GM21786 (cell line): ENCODE results near the gene SLC2A13.

Source experiments
- ATAC-seq: cut with Tn5 transposase; IDR thresholded peaks from one replicate; pipeline ENCODE4 v1.9.1; 2021; ENCODE audit not compliant: unreplicated experiment

Gene SLC2A13

DNA sequence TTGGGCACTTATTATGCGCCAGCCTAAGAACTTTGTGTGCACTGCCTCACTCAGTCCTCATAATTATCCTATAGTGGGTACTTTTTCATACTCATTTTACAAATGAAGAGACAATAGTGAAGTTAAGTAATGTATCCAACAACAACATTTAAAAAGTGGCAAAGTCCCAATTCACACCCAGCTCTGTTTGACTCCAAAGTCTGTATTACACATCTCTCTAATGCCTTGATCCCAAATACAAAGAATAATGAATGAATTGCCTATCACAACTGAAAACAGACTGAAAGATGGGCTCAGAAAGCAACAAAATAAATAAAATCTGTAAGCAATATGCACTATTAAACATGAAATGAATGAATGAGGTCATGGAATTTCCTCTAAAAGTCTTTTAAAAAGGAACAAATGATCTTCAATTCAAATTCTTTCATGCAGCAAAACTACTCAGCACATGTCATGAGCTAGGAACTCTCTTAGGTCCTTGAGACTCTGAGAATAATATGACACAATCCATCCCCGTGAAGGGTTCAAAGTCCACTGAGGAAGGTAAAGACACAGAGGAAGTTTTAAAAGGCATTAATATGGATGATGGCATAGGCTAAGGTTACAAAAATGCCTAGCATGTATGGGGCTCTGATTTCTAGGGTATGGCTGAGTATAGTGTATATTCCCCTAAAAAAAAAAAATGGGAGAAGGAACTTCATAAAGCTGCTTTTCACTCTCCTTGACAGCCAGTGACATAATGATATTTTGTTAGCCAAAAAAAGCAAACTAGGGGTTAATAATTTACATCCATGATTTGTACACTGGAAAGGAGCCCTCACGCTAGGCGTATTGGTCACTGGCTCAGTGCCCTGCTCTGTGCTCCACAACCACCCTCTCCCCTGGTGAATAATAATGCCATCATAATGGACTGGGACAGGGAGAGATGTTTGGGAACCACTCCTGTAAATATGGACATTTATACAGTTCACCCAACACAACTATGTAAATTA lies 103.4 kb downstream of the SLC2A13 start:
- ATAC-seq = no peak

DNA sequence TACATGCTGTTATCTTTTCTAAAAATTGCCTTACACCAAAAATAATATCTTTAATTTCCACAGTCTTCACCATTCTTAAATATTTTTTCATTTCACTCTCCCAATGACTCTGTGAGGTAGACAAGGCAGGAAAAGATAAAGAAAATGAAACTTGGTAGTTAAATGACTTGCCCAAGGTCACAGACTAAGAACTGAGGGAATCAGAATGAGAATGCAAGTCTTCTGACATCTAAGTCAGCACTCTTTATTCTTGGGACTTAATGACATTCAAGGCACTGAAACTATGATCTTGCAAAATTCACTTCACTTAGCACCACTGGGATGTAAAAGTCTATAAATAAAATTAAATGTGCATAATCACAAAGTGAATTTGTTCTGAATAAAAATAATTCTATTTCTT lies 104.5 kb downstream of the SLC2A13 start:
- no peak for ATAC-seq

DNA sequence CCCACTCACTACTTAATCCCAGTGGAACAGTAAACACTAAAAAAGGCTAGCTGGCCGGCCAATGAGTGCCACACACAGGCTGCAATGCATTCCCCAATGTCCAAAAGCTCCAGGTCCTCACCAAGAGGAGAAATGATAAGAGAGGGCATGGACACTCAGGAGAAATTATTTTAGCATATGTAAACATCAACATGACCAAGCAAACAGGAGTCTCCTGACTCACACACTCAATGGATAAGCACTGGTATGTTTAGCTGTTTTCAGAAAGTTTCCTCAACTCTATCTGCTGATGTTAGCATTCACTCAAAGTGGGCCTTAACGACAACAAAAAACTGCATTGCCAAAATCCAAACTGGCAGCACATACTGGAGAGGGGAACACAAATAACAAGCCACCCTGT lies 105.0 kb downstream of the SLC2A13 start:
- no peak for ATAC-seq

DNA sequence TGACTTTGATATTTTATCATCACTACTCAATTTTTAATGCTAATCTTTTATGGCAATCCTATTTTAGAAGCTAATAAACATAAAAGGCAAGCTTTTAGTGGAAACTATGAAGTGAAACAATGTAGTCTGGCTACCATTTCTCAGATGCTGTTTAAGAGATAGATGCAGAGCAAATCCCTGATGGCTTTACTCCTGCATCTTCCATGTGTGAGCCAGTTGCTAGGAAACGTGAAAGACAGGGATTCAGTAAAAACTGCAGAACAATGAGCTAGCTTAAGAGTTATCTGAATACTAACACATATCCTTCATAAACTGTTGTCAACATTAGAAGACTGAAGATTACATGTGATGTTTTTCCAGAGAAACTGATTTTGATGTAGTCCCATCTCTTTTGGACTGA lies 112.6 kb downstream of the SLC2A13 start:
- ATAC-seq = no peak

DNA sequence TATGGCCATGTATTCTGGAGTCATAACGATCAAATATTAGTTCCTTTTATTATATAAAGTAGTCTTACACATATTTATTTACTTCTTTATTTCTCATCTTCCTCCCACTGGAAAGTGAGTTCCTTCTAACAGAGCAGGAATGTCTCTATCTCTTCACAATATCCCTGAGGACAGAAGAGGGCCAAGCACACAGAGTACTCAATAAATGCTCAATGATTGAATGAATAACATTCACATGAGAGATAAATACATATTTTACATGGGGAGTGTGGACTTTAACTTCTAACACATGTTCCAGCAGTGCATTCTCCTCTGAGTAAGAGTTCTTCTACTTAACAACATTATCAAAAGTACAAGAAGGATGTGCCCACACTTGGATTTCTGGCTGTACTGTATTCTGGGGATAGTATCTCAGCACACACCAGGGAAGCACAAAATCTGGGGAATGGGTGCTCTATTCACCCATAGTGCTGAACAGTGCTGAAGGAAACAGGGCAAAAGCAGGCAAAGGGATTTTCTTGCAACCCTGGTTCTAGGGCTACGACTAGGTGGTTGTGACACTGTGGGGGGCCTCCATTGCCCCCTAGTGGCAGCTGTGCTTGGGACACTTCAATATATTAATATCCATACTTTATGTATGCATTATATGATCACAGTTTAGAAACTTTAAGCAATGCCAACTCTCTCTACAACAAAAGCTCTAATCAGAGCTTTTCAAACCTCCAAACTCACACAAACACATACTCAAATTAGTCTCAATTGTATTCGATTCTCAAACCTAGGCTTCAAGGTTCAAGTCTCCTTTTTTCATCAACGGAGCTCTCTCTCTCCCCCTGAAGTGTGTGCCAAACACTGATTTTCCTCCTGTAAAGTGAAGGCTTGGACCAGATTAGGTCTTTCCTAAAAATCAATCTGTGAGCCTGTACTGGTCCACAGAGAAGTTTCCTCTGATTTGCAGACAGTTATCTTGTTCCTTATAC lies 115.5 kb downstream of the SLC2A13 start:
- peak; percentile 94 for ATAC-seq

DNA sequence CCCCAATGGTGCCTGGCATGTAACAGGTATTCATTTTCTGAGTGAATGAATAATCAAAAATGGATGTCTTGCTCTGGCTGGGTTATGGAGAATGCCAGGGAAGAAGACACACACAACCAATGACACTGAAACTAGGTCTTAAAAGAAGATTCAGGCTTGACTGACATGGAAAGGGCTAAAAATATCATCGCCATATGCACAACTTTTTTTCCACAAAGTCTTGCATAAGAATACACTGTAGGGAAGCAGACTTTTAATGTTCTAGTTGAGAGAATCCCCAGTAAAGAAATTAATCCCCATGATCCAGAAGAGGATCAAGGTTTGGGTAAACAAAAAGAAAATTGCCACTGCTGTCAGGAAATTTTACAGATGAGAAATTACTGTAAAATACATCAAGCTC lies 116.4 kb downstream of the SLC2A13 start:
- ATAC-seq = no peak

DNA sequence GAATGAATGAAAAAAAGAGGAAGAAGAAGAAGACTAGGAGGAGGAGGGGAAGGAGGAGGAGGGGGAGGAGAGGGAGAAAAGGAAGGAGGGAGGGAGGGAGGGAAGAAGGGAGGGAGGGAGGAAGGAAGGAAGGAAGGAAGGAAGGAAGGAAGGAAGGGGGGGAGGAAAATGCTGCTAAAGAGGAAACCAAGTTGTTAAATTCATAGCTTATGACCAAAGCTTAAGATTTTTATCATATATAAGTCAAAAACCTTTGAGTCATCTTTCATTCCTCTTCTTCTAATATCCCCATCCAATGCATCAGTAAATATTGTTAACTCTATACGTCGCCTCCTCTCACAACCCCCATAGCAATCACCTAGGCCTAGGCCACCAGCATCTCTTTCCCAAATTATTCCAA lies 117.3 kb downstream of the SLC2A13 start:
- ATAC-seq = no peak

DNA sequence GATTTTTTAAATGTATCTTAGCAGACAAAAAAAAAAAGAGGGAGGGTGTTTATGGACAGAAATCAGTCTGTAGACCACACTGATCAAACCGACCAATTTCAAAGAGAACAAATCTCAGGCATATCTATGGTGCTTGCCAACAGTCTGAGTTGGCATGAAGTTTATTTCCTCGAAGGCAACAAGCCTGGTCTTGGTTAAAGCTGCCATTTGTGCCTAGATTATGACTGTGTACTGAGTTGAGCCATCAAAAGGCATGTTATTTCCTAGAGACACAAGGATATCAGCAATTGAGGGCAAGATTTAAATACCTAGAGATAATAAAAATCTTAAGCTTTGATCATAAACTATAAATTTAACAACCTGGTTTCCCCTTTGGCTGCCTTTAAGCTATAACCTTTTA lies 119.2 kb downstream of the SLC2A13 start:
- ATAC-seq = no peak

DNA sequence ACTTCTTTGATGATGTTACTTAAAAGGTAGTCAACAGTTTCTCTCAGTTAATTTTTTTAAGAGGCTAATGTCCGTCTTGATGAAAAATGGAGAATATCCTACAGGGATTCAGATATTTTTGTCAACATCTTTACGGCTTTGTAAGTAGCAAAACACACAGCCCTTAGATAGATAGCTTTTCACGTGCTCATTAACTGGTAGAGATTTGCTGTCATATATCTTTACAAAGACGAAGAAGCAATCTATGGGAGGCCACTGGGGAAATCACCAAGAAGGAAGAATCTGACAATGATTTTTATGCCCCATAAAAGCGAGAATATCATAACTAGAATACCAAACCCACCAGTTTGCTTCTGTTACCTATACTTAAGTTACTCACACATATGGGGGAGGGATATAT lies 121.2 kb downstream of the SLC2A13 start:
- no peak for ATAC-seq

DNA sequence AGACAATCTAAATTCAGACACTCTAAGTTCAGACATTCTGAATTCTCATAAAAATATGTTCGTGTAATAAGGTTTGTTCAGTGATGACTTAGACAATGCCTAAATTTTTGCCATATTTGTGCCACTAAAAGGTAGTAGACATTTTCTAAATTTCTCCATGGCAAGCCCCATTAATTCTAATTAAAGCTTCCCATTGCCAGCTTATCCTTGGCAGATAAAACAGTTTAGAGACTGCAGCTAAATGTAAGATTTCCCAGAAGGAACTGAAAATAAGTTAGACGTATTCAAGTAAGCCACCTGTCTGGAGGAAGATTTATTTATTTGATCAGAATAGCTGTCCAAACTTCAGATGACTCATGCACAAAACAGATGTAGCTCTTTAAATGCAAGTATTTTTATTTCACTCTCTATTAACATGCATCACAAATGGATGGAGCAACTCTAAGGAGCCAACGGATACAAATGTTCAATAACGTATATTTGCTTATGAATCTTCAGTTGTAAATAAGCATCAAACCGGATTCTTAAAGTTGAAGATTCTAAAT lies 130.4 kb downstream of the SLC2A13 start:
- no peak for ATAC-seq

DNA sequence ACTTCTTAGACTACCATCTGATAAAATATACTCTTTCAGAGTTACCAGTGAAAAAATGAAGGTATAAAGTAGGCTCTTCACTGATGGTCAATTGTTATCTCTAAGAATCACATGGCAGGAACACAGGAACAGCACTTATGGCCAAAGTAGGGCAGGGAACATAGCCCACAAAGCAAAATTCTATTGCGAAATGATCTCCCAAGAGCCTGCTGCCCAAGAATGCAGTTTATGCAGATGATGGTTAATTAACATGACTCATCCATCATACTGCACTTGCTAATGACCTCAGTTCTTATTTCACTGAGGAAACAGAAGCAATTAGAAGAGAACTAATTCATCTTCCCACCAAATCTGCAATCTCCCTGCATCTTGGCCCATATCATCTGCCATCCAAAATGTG lies 133.8 kb downstream of the SLC2A13 start:
- ATAC-seq = no peak

DNA sequence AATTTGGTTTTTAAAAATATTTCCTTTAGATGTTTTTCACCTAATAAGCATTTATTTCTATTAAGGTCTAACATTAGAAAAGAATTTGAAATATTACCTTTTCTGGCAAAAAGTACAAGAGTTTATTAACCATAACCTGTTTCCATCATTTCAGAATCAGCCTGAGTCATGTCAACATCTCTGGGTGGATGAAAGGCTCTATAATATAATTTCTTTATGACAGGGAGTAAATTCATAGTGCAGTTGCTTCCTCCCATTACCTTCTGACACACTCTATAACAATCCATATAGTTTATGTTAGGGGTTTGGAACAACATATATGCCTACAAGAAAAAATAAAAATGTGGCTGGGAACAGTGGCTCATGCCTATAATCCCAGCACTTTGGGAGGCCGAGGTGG lies 134.5 kb downstream of the SLC2A13 start:
- ATAC-seq = no peak

DNA sequence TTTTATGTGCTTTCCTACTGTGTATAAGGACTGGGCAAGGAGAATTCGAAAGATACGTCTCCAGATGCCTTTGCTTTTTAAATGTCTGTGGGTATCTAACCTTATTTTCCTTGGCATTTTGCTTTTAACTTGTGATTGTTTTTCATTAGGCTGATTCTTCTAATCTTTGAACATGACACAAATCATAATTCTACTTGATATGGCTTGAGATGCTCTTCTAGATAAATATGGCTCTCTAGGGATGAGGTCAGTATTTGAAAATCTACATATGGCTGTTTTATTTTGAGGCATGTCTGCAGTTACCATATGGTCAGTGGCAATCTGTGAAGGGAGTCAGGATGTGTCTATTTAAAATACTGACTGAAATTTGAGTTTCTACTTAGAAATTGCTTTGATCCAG lies 139.2 kb downstream of the SLC2A13 start:
- no peak for ATAC-seq

DNA sequence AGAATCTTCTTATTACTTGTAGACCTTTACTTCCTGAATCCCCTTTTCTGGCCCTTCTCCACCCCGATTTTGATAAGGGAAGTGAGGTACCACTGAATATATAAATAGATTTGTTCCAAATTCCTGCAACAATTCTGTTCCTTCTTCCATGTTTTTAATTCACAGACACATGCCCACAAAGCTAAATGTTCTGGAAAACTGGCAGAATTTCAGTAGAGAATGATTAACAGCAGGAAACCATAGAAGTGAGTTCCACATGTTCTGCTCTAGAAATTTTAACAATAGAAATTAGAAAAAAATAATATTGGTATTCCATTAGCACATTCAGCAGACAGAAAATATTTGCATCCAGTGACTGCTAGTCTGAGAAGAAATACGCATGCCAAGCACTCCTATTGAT lies 139.6 kb downstream of the SLC2A13 start:
- no peak for ATAC-seq

DNA sequence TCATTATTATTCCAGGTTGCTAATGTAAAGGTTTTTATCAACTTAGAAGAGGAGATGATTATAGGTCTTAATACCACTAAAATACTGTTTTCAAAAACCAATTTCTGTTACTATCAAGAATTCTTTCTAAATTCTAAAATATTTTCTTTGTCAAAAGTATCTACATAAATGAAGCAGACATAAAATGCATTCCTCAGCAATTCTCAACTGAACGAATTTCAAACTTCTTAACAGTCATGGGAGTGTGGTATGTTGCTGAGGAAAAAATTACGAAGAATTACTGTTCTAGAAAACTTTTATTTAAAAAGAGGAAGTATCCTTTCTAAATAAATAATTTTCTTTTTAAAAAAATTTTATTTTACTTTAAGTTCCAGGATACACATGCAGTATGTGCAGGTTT lies 146.4 kb downstream of the SLC2A13 start:
- ATAC-seq = no peak

DNA sequence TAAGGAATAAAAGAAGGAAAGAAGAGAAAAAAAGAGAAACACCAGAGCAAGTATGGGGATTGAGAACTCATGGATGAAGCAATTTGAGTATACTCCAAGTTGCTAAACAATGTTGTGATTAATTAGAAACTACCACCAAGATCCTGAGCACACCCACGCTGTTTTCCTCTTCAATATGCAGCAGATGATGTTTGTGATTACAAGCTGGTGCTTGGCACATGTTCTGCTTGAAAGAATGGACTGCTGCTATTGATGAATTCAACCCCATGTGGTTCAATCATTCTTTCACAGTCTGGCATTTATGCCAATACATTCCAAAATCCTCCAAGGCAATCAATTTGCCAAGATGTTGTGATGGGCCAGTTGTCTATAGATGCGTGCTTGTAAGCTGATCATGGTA lies 146.8 kb downstream of the SLC2A13 start:
- no peak for ATAC-seq

DNA sequence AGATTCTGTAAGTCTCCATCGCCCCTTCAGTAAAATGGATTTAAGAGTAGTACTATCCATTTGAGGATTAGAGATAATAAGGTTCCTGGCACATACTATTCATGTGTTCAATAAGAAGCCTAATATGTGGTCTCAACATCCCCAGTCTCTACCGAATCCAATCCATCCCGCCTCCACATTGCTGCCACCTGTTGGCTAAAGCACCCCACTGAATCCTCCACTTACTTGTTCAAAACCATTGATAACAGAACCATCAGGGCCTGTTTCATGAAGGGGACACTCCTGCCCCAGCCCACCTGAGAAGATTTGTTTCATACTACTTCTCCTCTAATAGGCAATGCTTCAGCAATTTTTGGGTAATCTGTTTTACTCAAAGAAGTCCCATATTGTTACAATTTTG lies 147.5 kb downstream of the SLC2A13 start:
- ATAC-seq = no peak

DNA sequence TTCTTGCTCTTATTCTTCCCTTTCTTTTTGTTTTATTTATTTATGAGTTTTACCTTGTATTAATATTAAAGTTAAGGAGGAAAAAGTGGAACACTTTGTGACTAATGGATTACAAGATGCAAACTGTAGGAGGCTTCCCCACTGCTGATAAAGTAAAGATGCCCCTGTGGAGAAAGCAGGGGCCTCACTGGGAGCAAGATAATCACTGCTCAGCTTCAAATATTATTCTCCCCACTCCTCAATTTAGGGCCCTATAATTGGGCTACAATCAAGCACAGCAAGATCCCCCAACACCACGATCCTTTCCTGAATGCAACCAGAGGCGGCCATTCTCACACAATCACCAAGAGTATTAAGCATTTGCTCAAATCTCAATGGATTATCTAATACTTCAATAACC lies 149.2 kb downstream of the SLC2A13 start:
- no peak for ATAC-seq

DNA sequence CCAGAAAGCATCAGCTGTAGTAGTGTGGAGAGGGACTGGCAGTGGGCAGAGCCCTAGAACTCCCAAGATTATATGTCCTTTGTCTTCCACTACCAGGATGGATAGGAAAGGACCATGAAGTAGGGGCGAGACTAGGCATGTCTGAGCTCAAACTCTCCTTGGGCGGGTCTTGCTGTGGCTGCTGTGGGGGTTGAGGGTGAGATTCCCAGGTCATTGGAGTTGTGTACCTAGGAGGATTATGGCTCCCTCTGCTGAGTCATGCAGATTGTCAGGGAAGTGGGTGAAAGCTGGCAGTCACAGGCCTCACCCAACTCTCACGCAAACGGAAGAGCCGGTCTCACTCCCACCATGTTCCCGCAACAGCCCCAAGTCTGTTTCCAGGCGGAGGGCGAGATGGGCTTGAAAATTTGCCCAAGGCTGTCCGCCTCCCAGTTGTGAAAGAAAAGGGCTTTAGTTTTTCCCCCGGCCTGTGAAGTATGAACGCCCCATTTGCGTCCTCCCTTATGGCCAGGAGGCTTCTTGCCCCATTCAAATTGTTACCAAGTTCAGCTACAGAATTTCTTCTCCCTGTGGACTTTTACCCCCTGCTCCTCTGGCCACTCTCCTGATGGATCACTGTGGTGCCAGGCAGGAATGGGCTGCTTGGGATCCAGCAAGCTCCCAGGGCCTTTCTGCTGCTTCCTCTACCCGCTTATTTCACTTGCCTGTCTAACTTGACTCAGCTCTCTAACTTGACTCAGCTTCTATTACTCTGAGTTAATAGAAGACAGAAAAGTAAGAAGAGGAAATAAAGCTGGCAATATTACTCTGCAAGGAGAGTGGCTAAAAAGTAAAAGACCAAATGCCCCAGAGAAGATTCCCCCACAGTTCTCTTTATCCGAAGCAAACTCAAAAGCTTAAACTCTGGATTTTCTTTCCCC lies 159.3 kb downstream of the SLC2A13 start:
- no peak for ATAC-seq

DNA sequence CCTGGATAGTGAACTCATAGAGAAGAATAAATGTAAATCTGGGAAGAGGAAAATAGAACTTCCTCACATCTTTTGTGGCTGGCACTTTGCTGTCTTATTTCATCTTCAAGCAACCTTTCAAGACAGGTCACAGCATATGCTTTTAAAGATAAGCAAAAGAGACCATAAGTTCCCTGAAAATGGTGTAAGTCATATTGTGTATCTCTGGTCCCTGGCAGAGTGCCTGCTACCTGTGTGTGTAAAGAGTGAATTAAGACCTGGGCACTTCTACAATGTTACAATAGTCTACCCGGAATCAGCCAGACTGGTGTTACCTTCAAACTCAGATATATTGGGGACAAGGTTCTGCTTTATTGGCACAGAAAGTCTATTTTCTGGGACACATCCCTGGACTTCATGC lies 168.8 kb downstream of the SLC2A13 start:
- no peak for ATAC-seq
